Colon (tissue), 2 donors: Measurements from ENCODE around the gene GSN.

Source experiments
- FAIRE-seq: peaks from 2 replicates; lab custom pipeline; 2012; peaks lifted over from hg19 to GRCh38; lab: Jason Lieb, UNC
- donor health status: control.
- donor health status: control.

The GSN gene

GRCh38 chr9:121353241-121354061 is 85.5 kb downstream of the GSN start:
- no peak for FAIRE-seq

- FAIRE-seq = no peak
Measured at GRCh38 chr9:121354141-121354540, 86.2 kb downstream of the GSN start.

- no peak for FAIRE-seq
Measured at GRCh38 chr9:121354762-121355161, 86.8 kb downstream of the GSN start.

- FAIRE-seq = no peak
Measured at GRCh38 chr9:121357011-121357410, 89.0 kb downstream of the GSN start.

GRCh38 chr9:121358751-121359150 is 90.8 kb downstream of the GSN start:
- FAIRE-seq = no peak

GRCh38 chr9:121359351-121360294 is 91.7 kb downstream of the GSN start:
- no peak for FAIRE-seq

GRCh38 chr9:121360601-121361374 is 92.8 kb downstream of the GSN start:
- no peak for FAIRE-seq

GRCh38 chr9:121362813-121363621 is 95.1 kb downstream of the GSN start:
- FAIRE-seq = no peak

GRCh38 chr9:121363622-121363961 is 95.6 kb downstream of the GSN start:
- FAIRE-seq = no peak

GRCh38 chr9:121364077-121364476 is 96.1 kb downstream of the GSN start:
- no peak for FAIRE-seq

- FAIRE-seq = no peak
Measured at GRCh38 chr9:121364886-121365285, 96.9 kb downstream of the GSN start.

- FAIRE-seq = no peak
Measured at GRCh38 chr9:121365564-121365963, 97.6 kb downstream of the GSN start.

- FAIRE-seq = no peak
Measured at GRCh38 chr9:121366611-121367192, 98.7 kb downstream of the GSN start.

- FAIRE-seq = no peak
Measured at GRCh38 chr9:121367306-121368137, 99.6 kb downstream of the GSN start.

GRCh38 chr9:121368138-121368522 is 100.2 kb downstream of the GSN start:
- no peak for FAIRE-seq

- no peak for FAIRE-seq
Measured at GRCh38 chr9:121368745-121369144, 100.8 kb downstream of the GSN start.

- FAIRE-seq = no peak
Measured at GRCh38 chr9:121369595-121370265, 101.8 kb downstream of the GSN start, which contains the start of gene STOM. Gene STOM (minus strand): TSS chr9:121370250. CDS start chr9:121370187, 63 bp downstream.

GRCh38 chr9:121371495-121372061 is 103.6 kb downstream of the GSN start:
- no peak for FAIRE-seq
